IPS-NIHi7 (cell line): ENCODE measurements around the gene RPAP3.

Experiments
- DNase-seq: peaks from one replicate; pipeline ENCODE4 v3.0.0; 2012; ENCODE audit warnings: mixed read lengths; ENCODE audit errors: extremely low spot score

The RPAP3 gene, protein sequence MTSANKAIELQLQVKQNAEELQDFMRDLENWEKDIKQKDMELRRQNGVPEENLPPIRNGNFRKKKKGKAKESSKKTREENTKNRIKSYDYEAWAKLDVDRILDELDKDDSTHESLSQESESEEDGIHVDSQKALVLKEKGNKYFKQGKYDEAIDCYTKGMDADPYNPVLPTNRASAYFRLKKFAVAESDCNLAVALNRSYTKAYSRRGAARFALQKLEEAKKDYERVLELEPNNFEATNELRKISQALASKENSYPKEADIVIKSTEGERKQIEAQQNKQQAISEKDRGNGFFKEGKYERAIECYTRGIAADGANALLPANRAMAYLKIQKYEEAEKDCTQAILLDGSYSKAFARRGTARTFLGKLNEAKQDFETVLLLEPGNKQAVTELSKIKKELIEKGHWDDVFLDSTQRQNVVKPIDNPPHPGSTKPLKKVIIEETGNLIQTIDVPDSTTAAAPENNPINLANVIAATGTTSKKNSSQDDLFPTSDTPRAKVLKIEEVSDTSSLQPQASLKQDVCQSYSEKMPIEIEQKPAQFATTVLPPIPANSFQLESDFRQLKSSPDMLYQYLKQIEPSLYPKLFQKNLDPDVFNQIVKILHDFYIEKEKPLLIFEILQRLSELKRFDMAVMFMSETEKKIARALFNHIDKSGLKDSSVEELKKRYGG

DNA sequence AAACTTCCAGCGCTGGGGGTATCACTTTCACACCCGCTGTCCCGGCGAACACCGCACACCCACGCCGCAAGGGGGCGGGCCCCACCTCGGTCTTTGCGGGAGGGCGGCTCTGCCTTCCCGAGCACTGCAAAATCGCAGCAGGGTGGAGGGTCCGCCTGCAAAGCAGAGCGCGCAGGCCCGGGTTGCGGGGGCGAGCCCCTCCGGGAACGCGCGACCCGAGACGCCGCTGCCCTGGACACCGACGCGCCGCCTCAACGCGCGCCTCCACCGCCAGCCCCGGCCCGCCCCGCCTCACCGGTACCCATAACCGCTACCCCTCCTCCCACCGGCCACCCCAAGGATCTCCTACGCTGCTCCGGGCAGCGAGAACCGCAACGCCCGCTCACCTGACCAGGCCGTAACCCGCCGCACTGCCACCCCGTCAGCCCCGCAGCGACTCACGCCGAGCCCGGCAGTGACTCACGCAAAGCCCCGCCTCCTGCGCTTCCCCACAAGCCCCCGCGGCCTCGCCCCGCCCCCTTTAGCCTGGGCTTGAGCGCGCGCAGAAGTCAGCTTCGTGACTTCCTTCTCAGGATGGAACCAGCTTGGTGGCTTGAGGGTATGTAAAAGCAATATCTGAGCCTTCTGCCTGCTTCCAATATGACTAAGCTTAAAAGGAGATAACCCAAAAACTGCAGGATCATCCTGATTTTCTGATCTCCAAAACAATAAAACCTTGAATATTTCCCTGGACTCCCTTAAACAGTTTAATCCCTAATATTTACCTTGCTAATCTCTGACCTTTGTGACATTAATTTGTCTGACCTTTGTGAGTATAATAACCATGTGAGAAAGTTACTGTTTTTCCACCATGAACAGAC is at the start of gene RPAP3:
Gene RPAP3, minus strand, starts transcription at position 465 of the 860 bp plus-strand sequence. CDS start 3,190 bp downstream, outside the sequence.
- peak; percentile 98 for DNase-seq

DNA sequence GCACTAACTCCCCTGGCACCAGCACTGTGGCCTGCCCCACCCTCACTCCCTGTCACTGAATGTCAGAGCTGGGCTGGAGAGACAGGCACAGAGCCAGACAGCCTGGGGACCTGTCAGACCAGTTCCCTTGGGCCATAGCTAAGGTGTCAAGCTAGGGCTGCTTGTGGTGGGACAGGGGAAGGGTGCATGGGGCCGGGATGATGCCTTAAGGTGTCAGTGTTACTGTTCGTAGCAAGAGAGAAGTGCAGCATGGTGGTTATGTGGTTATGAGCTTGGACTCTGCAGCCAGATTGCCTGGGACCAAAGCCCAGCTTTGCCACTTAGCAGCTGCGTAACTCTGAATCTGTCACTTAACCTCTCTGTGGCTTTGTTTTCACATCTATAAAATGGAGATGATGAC is 49.1 kb upstream of the RPAP3 start:
- DNase-seq = no peak

DNA sequence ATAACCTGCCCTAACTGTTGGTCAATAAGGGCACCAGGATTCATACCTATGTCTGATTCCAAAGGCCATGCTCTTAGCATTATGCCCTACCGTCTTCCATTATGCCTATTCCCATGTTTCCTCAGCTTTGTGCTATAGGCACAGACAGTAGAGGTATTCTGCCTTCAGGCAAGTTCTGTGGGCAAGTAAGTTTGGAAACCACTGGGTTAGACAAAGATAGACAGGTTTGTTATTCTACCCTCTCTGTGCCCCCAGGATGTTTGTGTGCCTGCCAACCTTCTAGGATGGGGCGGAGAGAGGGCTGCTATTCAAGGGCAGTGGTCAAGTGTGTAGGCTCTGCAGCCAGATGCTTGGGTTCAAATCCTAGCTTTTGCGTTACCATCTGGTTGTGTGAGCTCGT is 48.3 kb upstream of the RPAP3 start:
- no peak for DNase-seq

DNA sequence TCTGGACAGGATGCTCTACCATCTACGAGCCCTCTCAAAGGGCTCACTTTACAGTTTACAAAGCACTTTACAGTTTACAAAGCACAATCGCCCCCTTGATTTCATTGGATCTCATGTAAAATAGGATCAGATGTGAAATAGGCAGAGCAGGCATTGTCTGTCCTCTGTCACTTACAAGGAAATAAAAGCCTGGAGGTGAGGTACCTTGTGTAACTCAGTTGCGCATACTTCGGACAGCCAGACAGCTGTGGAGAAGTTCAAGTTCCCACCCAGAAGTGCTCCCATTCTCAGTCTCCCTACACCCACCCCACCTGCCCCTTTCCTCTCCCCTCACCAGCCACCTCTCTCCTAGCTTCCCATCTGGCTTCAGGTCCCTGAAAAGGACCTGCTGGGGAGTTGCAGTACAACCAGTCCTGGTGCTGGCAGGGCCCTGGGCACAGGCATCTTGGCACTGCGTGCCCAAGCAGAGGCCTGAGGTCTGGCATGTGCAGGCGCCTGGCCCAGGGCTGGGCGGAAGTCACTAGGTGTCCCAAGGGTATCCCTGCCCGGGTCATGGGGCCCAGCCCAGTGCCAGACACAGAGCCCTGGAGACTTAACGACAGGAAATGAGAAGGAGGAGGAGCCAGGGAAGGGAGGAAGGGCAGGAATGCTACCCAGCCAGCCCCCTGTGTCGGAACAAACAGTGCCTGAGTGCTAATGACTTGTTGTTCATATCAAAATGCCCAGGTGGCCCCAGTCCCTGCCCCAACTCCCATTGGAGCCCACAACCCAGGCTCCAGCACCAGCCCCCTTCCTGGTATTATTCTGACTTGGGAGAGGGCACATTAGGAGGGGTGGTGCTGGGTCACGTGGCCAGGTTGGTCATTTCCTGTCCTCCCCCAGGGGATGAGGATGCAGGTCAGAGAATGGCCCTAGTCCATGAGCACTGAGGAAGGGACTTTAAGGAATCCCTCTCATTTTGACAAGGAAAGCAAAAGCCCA is 47.5 kb upstream of the RPAP3 start:
- DNase-seq = peak; percentile 73

DNA sequence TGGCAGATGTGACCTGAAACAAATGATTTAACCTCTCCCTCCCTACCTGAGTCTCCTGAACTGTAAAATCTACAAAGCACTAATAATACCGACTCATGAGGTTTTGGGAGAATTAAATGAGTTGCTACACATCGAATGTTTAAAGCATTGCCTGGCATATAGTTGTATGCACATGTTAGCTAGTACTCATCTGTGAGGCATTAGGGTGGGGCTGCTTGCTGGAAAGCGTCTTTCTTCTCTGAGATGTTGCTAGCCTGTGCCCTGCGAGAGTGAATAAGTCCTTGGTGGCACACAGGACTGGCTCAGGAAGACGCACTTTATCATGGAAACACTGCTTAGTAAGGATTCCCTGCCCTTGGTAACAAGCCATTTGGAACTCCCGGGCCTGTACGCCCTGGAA is 46.7 kb upstream of the RPAP3 start:
- no peak for DNase-seq

DNA sequence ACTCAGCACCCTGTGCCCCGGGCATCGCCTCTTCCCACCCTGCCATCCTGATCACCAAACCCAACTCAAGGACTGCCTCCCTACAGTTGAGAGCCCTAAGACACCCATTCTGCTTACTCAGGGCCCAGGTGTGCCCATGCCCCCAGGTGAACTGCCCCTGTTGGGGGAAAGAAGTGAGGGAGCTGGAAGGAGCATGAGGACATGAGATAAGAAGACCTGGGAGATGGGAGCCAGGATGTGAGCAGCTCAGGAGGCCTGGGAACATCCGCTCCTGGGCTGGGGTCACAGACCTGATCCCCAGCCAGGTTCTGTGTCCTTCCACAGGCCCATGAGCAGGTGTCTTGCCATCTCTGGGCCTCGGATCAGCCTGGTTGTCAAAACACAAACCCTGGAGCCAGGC is 46.3 kb upstream of the RPAP3 start:
- no peak for DNase-seq

DNA sequence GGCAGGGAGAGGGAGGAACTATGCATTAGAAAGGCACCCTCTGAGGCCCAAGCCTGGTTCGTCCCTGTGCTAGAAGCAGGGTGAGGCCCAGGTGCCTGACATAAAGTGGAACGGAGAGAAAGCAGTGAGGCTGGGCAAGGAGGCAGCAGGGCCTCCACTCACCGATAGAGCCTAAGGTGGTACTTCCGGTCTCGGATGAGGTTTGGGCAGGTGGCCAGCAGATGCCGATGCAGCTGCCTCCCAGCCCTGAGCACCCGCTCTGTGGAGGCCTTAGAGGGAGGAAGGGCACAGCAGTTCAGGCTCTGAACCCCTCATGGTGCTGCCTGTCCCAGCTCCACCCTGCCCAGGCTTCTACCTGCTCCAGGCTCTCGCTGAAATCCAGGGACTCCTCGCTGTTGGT is 45.7 kb upstream of the RPAP3 start:
- no peak for DNase-seq

DNA sequence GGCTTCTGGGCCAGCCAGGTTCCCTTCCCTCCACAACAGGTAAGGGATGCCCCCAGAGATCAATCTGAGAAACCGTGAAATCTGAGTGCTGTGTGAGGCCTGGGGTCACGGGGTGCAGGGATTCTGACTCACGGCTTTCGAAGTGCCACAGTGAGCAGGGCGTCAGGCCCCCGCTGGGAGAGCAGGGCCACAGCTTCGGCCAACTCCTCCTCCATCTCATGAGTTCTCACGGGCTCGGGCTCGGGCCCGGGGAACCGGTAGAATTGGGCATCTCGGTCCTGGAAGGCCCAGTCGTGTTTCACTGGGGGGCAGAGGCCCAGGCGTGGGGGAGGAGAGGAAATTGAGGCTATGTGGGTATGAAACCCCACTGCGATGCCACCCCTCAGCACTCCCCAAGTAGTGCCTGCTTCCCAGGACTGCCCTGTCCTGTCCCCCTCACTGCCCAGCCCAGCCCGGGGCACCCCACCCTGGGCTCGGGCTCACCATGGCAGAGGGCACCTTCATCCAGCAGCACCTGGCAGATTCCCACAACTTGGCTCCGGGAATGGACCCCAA is 45.2 kb upstream of the RPAP3 start:
- no peak for DNase-seq

DNA sequence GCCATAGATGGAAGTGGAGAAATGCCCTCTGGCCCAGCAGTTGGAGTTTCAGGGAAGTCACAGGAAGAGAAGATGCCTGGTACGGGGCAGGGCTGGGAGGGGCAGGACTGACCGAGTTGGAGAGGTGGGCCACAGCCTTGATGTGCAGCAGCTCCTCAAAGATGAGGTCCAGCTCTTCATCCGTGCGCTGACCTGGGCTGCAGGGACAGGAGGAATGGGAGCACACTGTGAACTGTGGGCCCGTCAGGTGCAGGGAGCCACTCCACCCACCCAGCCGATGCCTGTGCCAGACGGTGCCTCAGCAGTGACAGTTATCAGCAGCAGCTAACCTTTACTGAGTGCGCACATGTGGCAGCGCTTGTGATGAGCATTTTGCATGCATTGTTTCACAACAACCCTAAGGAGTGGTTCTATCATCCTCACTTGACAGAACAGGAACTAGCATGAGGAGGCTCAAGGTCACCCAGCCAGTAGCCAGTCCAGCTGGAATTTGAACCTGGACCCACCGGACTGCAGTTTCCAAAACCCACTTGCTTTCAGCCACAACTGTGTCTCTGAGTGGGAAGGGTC is 44.5 kb upstream of the RPAP3 start:
- no peak for DNase-seq

DNA sequence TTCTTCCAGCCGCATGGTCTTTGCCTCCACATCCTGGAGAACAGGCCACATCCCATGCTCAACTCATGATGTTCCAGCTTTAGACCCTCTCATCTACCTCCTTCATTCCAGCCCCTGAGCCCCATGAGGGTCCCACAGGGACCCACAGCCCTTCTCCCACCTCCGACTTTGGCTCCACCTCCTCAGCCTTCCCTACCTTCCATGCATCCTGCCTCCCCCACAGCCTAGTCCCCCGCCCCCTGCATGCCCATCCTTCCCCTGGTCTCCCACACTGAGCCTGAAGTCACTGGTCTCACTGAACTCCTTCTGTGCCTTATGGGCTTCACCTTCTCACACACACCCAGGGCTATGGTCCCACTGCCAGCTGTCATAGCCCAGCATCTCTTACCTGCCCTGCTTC is 43.1 kb upstream of the RPAP3 start:
- no peak for DNase-seq

DNA sequence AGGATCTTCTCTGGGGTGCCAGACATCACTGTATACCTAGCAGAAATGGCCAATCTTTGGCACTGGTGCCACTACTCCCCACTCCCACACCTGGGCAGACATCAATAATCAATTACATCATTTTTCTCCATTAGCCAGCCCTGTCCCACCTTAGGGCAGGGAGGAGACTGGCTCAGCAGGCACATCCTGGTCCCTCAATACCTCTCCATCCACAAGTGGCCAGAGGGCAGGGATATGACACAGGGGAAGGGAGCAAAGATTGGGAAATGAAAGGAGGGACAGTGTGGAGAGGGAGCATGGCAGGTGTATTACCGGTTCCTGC is 42.6 kb upstream of the RPAP3 start:
- DNase-seq = no peak

DNA sequence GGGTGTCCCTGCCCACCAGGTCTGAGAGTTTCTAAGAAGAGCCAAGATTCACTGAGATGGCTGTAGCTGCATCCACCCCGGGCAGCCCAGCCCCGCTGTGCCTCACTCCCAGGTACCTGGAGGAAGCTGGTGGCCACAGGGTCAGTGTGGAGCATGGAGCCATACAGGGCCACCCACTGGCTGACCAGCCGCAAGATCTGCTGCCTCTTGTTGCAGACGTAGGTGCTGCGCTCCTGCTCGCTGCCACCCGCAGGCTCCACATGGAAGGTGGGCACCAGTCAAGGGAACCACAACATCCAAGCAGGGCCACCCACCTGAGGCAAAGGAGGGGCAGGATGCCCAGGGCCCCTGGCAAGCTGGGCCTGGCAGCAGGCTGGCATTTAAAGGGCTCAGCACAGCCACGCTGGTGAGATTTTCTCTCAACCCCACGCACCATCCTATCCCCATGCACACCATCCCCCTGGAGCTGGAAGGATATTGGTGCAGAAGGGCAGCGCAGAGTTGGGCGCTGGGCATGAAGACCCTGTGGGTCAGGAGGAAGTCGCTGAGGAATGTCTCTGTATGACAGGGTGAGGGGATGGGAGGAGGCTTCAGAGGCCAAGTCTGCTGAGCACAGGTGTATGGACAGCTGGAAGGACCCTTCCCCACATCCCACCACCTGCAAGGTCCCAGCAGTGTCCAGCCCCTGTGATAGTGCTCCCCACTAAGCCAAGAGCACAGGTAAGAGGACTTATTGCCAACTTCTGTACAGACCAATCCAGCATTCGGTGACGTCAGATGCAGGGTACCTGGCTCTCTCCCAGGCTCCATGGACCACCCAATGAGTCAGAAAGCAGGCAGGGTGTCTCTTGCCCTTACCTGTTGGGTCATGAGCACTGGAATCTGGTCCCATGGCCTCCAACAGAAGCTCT is 42.0 kb upstream of the RPAP3 start:
- no peak for DNase-seq

DNA sequence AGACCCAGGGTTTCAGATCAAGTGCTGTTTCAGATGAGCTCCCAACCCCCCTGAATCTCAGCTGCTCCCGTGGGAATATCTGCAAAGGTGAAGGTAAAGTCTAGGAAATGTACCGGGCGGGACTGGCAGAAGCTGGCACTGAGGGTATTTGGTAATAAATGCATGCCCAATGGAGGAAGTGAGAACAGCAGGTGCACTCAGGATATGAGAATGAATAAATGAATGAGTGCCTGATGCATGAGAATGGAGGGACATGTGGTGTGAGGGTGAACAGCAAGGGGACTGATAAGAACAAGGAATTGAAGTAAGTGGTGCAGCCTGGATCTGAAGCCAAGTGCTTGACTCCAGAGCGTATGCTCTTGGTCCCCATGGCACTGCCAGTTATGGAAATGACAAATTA is 41.3 kb upstream of the RPAP3 start:
- DNase-seq = no peak

DNA sequence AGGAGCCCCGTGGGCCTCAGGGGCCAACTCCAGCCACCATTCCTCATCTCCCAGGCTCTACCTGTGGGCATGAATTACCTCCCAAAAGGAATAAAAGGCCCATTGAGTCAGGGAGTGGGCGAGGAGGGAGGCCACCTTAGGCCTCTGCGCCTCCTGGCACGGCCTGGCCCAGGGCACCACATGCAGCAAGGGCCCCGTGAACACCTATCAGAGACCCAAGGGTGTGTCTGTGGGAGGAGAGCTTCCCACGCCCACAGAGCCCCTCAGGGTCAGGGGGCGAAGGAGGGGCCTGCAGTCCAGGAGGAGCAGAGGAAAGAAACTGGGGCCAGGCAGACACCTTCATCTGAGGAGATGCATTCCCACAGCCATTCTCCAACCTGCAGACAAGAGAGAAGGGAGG is 40.7 kb upstream of the RPAP3 start:
- DNase-seq = no peak

DNA sequence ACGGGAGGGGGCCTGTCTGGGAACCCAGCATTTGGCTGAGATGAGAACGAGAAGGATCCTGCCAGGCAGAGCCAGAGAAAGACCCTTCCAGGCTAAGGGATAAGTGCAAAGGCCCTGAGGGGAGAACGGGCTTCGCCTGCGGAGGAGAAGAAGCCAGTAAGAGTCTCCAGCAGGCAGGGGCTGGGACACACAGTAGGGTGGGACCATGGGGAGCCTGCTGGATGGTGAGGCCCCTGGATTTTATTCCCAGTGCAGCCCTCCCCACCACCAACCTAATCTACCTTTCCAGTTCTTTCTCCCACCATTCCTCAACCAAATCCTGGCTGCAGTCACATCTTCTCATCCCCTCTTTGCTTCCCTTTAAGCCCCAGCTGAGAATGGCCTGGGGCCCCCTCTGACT is 40.2 kb upstream of the RPAP3 start:
- DNase-seq = no peak

DNA sequence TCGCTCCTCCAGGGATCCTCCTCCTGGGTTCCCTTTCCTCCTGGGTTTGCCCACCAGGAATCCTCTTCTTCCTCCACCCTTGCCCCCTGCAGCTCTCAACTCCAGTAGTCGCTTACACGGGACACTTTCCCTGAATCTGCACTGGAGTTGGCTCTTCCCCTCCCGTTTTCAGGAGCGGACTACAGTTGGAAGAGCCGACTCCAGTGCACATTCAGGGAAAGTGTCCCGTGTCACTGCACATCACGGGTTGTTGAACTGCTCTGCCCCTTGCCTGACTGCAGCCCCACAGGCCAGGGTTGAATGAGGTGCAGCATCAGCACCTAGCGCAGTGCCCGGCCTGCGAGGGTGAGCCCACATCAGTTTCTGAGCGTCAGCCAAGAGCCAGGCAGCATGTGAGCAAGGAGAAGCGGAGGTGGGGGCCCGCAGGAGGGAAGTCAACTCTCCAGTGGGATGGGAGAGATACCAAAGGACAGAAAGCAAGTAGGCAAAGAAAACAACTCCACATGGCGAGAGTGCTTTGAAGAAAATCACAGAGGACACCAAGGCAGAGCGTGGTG is 39.7 kb upstream of the RPAP3 start:
- DNase-seq = no peak

DNA sequence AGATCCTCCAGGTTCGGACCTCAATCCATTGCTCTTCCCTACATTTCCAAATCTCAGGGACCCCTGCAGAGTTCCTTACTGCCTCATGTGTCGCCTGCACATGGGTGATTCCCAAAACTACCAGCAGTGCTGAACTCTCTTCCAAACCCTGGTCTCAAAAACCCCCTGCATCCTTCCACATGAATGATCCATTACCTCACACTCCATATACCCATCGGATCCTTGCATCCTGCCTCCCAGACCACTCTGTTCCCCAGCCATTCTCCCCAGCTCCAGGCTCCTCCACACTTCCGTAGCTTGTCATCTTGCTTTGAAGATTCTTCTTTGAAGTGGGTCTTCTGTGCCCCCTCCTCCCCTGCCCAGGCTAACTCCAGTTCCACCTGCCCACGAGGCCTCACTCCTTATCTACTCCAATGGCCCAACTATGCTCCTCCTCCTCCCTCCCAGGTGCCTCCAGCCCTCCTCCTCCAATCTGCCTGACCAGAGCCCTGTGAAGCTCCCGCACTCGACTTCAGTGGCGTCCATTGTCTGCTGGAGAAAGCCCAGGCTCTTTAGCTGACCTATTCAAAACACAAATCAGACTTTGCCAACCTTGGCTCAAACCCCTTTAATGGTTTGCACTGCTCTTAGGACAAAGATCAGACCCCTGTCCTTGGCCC is 39.1 kb upstream of the RPAP3 start:
- no peak for DNase-seq

DNA sequence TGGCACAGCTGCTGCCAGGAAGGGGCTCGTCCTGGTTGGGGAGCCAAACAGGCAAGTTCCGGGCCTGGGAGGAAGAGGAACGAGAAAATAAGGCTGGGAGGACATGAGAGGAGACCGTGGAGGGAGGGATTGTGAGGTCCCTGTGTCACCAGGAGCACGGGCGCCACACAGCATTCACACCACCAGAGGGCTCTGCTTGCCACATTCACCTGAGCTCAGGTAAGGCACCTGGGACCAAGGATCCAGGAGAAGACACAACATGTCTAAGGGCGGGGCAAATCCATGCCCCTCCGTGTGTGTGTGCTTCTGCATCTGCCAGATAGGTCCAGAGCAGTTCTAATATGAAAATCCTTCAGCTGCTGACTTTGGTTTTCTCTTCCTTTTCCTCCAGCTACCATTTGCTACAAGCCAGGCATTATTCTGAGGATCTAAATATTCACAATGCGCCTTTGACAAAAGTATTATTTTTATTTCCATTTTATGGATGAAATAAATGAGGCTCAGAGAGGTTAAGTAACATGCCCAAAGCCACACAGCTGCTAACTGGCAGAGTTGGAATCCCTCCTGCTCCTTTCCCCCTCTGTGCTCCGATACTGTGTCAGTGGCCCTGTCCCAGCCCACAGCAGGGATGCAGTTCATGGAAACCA is 38.3 kb upstream of the RPAP3 start:
- DNase-seq = peak; percentile 87
